Erythroblast (primary cell): ENCODE data around the gene SERPING1.

ENCODE experiments used
- GATA1 ChIP-seq: IDR thresholded peaks from 2 replicates; pipeline ENCODE4 v1.6.1; 2011; ENCODE audit warnings: low read depth, mild to moderate bottlenecking, control low read depth, low read length, moderate library complexity
- POLR2A ChIP-seq: IDR thresholded peaks from 2 replicates; pipeline ENCODE4 v1.6.1; 2011; ENCODE audit warnings: mild to moderate bottlenecking, low read length

DNA sequence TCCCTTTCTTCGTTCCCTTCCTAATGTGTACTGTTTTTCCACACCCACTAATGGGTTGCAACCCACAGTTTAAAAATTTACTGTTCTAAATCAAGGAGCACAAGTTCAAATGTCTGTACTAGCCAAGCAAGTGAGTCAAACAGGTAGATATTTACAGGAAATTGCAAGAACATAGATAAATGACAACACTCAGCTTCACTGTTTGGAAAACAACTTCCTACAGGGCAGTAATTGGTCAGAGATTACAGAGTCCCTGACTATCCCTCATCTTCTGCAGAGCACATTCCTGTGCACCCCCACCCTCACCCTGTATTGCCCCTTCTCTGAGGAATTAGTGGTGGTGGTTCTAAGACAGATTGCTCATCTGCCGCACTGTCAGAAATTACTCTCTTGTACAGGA lies 1.9 kb downstream of the SERPING1 start:
- TF ChIP-seq POLR2A (no peak), GATA1 (no peak)
